ENCODE results near the gene DERL2.

The DERL2 gene

GRCh38 chr17:5481451-5481850 lies 4.5 kb downstream of the DERL2 start:
- TF ChIP-seq ZFX (IDR thresholded peaks at IDR 0.05): no peak
- no peak for TF ChIP-seq CTCF (conservative IDR thresholded peaks at IDR 0.05)
- H3K27ac ChIP-seq: no peak overlapping the region

GRCh38 chr17:5480962-5481361 lies 5.0 kb downstream of the DERL2 start:
- no peak overlapping the region for H3K27ac ChIP-seq
- TF ChIP-seq ZFX (IDR thresholded peaks at IDR 0.05) (no peak), CTCF (conservative IDR thresholded peaks at IDR 0.05) (no peak)

GRCh38 chr17:5478992-5479391 lies 7.0 kb downstream of the DERL2 start:
- TF ChIP-seq CTCF (conservative IDR thresholded peaks at IDR 0.05) (no peak), ZFX (IDR thresholded peaks at IDR 0.05) (no peak)
- H3K27ac ChIP-seq: no peak overlapping the region

- TF ChIP-seq ZFX (IDR thresholded peaks at IDR 0.05) (no peak), CTCF (conservative IDR thresholded peaks at IDR 0.05) (no peak)
- H3K27ac ChIP-seq: no peak overlapping the region
These were observed 12.1 kb downstream of the DERL2 start for GRCh38 chr17:5473906-5474305.

- TF ChIP-seq CTCF (conservative IDR thresholded peaks at IDR 0.05): no peak
- no peak for TF ChIP-seq ZFX (IDR thresholded peaks at IDR 0.05)
- H3K27ac ChIP-seq: no peak overlapping the region
These were observed 13.5 kb downstream of the DERL2 start for GRCh38 chr17:5472511-5472910.

- no peak for TF ChIP-seq ZFX (IDR thresholded peaks at IDR 0.05)
- TF ChIP-seq CTCF (conservative IDR thresholded peaks at IDR 0.05): no peak
- peak overlapping the region; percentile 81 for H3K27ac ChIP-seq
These were observed 17.9 kb downstream of the DERL2 start for GRCh38 chr17:5468075-5468473.

- peak overlapping the region; percentile 81 for H3K27ac ChIP-seq
- TF ChIP-seq CTCF (conservative IDR thresholded peaks at IDR 0.05): no peak
- TF ChIP-seq ZFX (IDR thresholded peaks at IDR 0.05): no peak
These were observed 18.6 kb downstream of the DERL2 start for GRCh38 chr17:5467416-5467815.
